K562 (cell line): ENCODE data around the gene SPATS2. TPM values are rescaled to one million over a fixed set of nuclear protein-coding genes. Genes with fewer than 3 reads are reported as not detected.

Source experiments
- ATAC-seq: fragments of 200-7000 bp; cut with Tn5 transposase; 3 replicates; pipeline ENCODE4 v1.9.1; 2020; ENCODE audit warnings: moderate library complexity
- BruUV-seq: library from RNA; stranded (reverse); fragments of 400-500 nt; replicated peaks from 2 replicates; lab custom pipeline; 2021; lab: Mats Ljungman, UMichigan
- CTCF ChIA-PET: fragments of 300-600 bp; formaldehyde crosslinking; extraction: SDS; loops from one replicate; lab custom pipeline; 2021; ENCODE audit warnings: low intra/inter-chr PET ratio; lab: Yijun Ruan, JAX
- POLR2A ChIA-PET: fragments of 300-600, 350-650 bp; sonication (Branson Sonifier 250); formaldehyde crosslinking; extraction: SDS; loops from one replicate; lab custom pipeline; 2021; ENCODE audit warnings: antibody characterized with exemption, inconsistent platforms; lab: Yijun Ruan, JAX
- DNase-seq, 4 experiments: peaks; one replicate each; pipeline versions ENCODE4 v3.0.0 to v3.0.0-alpha.2; 2011 to 2018; ENCODE audit warnings: low spot score in 3 of 4, mixed read lengths in 3 of 4; ENCODE audit errors: extremely low read depth in 1 of 4
- FAIRE-seq: peaks from 2 replicates; lab custom pipeline; 2011; peaks lifted over from hg19 to GRCh38; lab: Jason Lieb, UNC
- H2AFZ ChIP-seq: 2 replicates; pipeline ENCODE4 v1.6.0; 2011; ENCODE audit warnings: low read depth, low read length, control low read depth, inconsistent platforms
- H3K27ac ChIP-seq: fragments of 200-600 bp; 3 replicates; pipeline ENCODE4 v1.8.0; 2011; ENCODE audit warnings: low read depth, mild to moderate bottlenecking, control low read depth, inconsistent platforms, low read length, moderate library complexity, mixed read lengths; ENCODE audit errors: extremely low read depth
- H3K27me3 ChIP-seq, 2 experiments: fragments of 300-600 bp in 1 of 2; 2 replicates in 1 of 2; 3 replicates in 1 of 2; pipeline versions ENCODE4 v1.6.0 to v1.8.0; 2011; ENCODE audit warnings: inconsistent platforms in 2 of 2, low read length in 2 of 2, mild to moderate bottlenecking in 1 of 2, mixed read lengths in 1 of 2, moderate library complexity in 1 of 2; ENCODE audit not compliant: control insufficient read depth in 2 of 2, insufficient read depth in 2 of 2
- H3K36me3 ChIP-seq: fragments of 300-600 bp; 3 replicates; pipeline ENCODE4 v1.8.0; 2011; ENCODE audit warnings: mild to moderate bottlenecking, low read length, inconsistent platforms; ENCODE audit not compliant: control insufficient read depth, insufficient read depth
- H3K4me1 ChIP-seq, 2 experiments: fragments of 200-600 bp in 1 of 2; replicated peaks in 1 of 2; 2 replicates in 1 of 2; 3 replicates in 1 of 2; pipeline versions ENCODE4 v1.5.1 to v1.8.0; 2011; ENCODE audit warnings: inconsistent platforms in 2 of 2, low read length in 2 of 2, mild to moderate bottlenecking in 1 of 2, mixed read lengths in 1 of 2, moderate library complexity in 1 of 2; ENCODE audit not compliant: control insufficient read depth in 2 of 2, insufficient read depth in 2 of 2
- H3K4me2 ChIP-seq: 2 replicates; pipeline ENCODE4 v1.6.1; 2011; ENCODE audit warnings: low read length, control low read depth, inconsistent platforms, mixed read lengths; ENCODE audit not compliant: insufficient read depth
- H3K4me3 ChIP-seq: fragments of 200-600 bp; sonication (generic), shearing (Covaris generic); 2 replicates; pipeline ENCODE4 v1.5.1; 2016; ENCODE audit warnings: control low read depth, inconsistent platforms
- H3K79me2 ChIP-seq: fragments of 200-600 bp; 3 replicates; pipeline ENCODE4 v1.8.0; 2011; ENCODE audit warnings: low read length, inconsistent platforms; ENCODE audit not compliant: control insufficient read depth, insufficient read depth
- H3K9ac ChIP-seq, 2 experiments: 2 replicates each; pipeline versions ENCODE4 v1.6.0 to v1.6.1; 2011; ENCODE audit warnings: low read depth in 2 of 2, low read length in 2 of 2, control low read depth in 1 of 2, inconsistent platforms in 1 of 2, mild to moderate bottlenecking in 1 of 2, mixed read lengths in 1 of 2; ENCODE audit not compliant: insufficient read depth in 1 of 2
- H3K9me1 ChIP-seq: one replicate; pipeline ENCODE4 v1.6.0; 2011; ENCODE audit warnings: inconsistent platforms, mild to moderate bottlenecking, low read length, moderate library complexity; ENCODE audit not compliant: control insufficient read depth, insufficient read depth
- H3K9me3 ChIP-seq: replicated peaks from 2 replicates; pipeline ENCODE4 v1.5.1; 2011; ENCODE audit warnings: low read depth, low read length, inconsistent platforms; ENCODE audit not compliant: control insufficient read depth, insufficient read depth
- H4K20me1 ChIP-seq: replicated peaks from 2 replicates; pipeline ENCODE4 v1.6.1; 2011; ENCODE audit warnings: low read length, inconsistent platforms, mixed read lengths; ENCODE audit not compliant: control insufficient read depth, insufficient read depth
- RBFOX2 ChIP-seq: fragments of 200-400 bp; formaldehyde crosslinking; IDR thresholded peaks from 2 replicates; pipeline ENCODE4 v1.6.1; 2017; ENCODE audit warnings: low read depth, mild to moderate bottlenecking, low read length, moderate library complexity
- SMARCC2 ChIP-seq: fragments of 450-650 bp; IDR thresholded peaks from 2 replicates; pipeline ENCODE4 v1.6.1; 2017; ENCODE audit warnings: antibody characterized with exemption, moderate library complexity, mild to moderate bottlenecking, low read depth
- WGBS: fragments of 100-300 bp; shearing (Covaris generic); methylation state at CpG from one replicate; pipeline ENCODE4 v1.1.6; 2016; ENCODE audit warnings: low coverage, mixed read lengths; ENCODE audit not compliant: insufficient coverage; ENCODE audit errors: missing lambda C conversion rate; 5-methylcytosine and 5-hydroxymethylcytosine counted together
- in situ Hi-C: fragments of 300-500 bp; cut with MboI; formaldehyde crosslinking; loops from 4 replicates; pipeline ENCODE4 v1.15.0; 2018; ENCODE audit warnings: inconsistent platforms, mixed read lengths
- intact Hi-C: fragments of 100-400 bp; cut with micrococcal nuclease; formaldehyde crosslinking; loops from 2 replicates; pipeline ENCODE4 v1.14.2; 2022
- polyA plus RNA-seq, 8 experiments: library from polyadenylated mRNA; depleted of rRNA in 4 of 8; stranded (reverse) in 5 of 8; unstranded in 3 of 8; fragments of >200 nt; fragmentation: Nextera tagmentation in 2 of 8; fragmentation: Illumina TruSeq in 1 of 8; extraction: Ambion mirVana in 2 of 8; extraction: Trizol in 1 of 8; gene quantifications; 2 replicates each; pipeline versions ENCODE4 v1.2.1 to v1.2.3, GENCODE V29; 2011 to 2014; ENCODE audit warnings: inconsistent platforms in 1 of 8, missing spikeins in 1 of 8
- total RNA-seq, 7 experiments: library from RNA; depleted of rRNA in 6 of 7; stranded (reverse); fragments of >200 nt in 6 of 7; fragmentation: Illumina TruSeq in 2 of 7; extraction: Trizol in 2 of 7; gene quantifications; 2 replicates each; pipeline versions ENCODE4 v1.2.1 to v1.2.3, GENCODE V29; 2011 to 2021; ENCODE audit warnings: low replicate concordance in 1 of 7

SPATS2 gene
- total and polyA plus RNA-seq, 9 of the 15 experiments (the other 6 are each of a cell fraction or from before 2014, with no cell fraction given), result 5.4 to 48.2 (median 17.5) TPM

- DNase-seq, result no peak
- TF ChIP-seq RBFOX2 (peak; percentile 14; the same call in 1 of the 2 replicates), SMARCC2 (no peak)
- 79% methylated on average over 14 of the region's 14 CpGs for WGBS
- intact Hi-C loops, result loop anchor here (1.0 kb wide), 1 partner anchor 11 kb away; no protein-coding TSS in a partner anchor
- Histone ChIP-seq H3K4me2 (no peak overlapping the region), H4K20me1 (no peaks in the 10 kb centered on the region), H3K9me1 (peaks cover 3% of the 10 kb centered on the region), H3K27ac (no peak overlapping the region), H3K79me2 (no peaks in the 10 kb centered on the region), H3K9ac (peak overlapping the region in 1 of 2 experiments; percentile 58; a peak in 2 of 4 replicates), H3K36me3 (peaks cover 54% of the 10 kb centered on the region; the same call in 2 of the 3 replicates), H2AFZ (no peak overlapping the region), H3K9me3 (no peaks in the 10 kb centered on the region), H3K27me3 (no peaks in the 10 kb centered on the region), H3K4me3 (no peak overlapping the region), H3K4me1 (peaks cover 0 to 15% of the 10 kb centered on the region in 2 experiments; a peak in 2 of 5 replicates)
- no TSS peak for BruUV-seq
- ChIA-PET CTCF (interaction anchor here (0.5 to 1.6 kb wide), 6 partner anchors 12 to 250 kb away, joined by 3 to 13 read pairs (median 8); partner anchors contain the start of gene DNAJC22), POLR2A (interaction anchor here (0.6 to 2.4 kb wide), 12 partner anchors 8 to 232 kb away, joined by 3 to 32 read pairs (median 4); partner anchors contain the start of genes PRPH and TROAP)
- peak; percentile 5; the same call in 2 of the 3 replicates for ATAC-seq
- FAIRE-seq, result no peak
- in situ Hi-C loops, result no loop called here
Observed at GRCh38 chr12:49330631-49331379, 36.5 kb upstream of the SPATS2 start.
